CD4-positive, alpha-beta T cell treated with Interleukin-2 at 100 ng/mL for 4 hours (primary cell): ENCODE results near the gene BNIPL.

Experiments
- DNase-seq: peaks from one replicate; pipeline ENCODE4 v3.0.0-alpha.2; 2020; ENCODE audit warnings: low spot score

The BNIPL gene, protein sequence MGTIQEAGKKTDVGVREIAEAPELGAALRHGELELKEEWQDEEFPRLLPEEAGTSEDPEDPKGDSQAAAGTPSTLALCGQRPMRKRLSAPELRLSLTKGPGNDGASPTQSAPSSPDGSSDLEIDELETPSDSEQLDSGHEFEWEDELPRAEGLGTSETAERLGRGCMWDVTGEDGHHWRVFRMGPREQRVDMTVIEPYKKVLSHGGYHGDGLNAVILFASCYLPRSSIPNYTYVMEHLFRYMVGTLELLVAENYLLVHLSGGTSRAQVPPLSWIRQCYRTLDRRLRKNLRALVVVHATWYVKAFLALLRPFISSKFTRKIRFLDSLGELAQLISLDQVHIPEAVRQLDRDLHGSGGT

DNA sequence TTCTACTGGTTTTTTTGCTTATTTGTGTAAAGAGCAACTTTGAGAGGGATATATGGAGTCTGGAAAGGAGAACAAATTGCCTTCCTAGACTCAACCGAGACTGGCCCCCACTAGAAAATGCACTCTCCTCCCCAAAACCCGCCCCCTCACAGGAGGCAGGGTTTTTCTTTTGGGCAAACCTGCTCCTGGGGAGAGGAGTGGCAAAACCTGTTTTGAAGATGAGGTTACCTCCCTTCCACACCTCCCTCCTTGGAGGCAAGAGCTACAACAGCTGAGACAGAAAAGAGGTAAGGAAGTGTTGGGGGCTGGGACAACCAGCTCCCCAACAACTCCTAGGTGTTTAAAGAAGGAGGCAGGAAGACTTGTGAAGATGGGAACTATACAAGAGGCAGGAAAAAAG lies at the start of gene BNIPL:
BNIPL (plus strand) TSS at position 231 of the 400 bp plus-strand sequence; CDS start at position 371, 140 bp downstream.
- no peak for DNase-seq

DNA sequence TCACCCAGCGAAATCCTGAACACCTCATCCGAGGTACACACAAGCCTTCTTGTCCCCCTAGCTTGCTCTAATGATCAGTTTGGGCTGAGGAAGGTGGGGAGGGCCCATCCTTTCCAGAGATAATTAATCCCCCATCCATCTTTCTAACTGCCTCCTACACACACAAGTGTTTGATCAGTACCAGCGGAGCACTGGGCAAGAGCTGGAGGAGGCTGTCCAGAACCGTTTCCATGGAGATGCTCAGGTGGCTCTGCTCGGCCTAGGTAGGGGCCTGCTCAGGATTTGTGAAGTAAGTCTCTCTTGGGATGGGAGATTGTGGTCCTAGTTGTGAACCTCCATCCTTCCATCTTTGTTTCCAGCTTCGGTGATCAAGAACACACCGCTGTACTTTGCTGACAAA lies 48.5 kb upstream of the BNIPL start:
- DNase-seq: no peak

DNA sequence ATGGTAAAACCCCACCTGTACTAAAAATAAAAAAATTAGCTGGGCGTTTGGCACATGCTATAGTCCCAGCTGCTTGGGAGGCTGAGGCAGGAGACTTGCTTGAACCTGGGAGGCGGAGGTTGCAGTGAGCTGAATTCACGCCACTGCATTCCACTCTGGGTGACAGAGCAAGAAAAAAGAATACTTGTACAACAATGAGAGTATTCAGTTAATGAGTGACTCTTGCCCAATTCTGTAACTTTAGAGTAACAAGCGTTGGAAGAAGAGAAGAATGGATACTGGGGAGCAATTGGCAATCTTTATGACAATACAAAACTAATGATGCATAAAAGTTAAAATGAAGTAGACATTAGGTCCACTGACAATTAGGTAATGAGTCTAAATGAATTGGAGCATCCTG lies 43.8 kb upstream of the BNIPL start:
- DNase-seq: no peak

DNA sequence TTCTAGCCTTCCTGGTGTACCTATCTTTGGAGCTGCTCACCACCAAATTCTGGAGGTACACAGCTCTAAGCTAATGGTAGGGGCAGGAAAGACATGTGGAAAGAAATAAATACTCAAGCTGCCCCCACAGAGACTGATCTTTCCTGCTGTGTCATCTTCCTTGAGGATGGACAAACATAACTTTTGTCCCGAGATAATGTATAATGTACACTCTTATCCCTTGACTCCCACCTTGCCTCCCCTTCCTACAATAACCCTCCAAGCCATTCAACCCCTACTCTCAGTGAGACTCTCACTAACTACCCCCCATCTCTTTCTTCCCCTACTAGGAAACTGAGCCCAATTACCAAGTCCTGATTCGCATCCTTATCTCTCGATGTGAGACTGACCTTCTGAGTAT lies 42.1 kb upstream of the BNIPL start:
- no peak for DNase-seq

DNA sequence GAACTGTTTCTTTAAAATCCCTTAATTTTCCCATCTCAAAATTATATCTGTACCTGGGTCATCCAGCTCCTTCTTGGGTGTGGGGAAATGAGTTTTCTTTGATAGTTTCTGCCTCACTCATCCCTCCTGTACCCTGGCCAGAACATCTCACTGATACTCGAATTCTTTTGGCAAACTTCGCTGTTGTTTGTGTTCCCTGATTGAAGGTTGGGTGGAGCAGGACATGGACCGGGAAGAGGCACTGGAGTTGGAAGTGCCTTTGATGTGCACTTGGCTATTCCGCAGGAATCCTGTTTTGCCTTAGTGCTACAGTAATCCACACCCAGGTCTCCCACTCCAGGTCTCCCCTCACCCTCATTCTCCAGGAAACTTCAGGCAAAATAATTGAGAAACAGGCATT lies 40.9 kb upstream of the BNIPL start:
- no peak for DNase-seq

DNA sequence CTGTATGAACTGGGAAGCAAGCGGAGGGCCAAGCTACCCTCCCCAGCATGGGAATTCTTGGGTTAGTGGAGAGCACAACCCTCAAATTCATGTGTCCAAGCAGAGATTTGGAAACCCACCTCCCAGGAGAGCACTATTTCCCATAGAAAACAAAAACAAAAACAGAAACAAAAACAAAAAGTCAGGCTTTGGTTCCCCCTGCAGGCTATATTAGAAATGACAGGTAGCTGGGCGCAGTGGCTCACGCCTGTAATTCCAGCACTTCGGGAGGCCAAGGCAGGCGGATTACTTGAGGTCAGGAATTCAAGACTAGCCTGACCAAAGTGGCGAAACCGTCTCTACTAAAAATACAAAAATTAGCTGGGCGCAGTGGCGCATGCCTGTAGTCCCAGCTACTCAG lies 40.5 kb upstream of the BNIPL start:
- DNase-seq: peak; percentile 45

DNA sequence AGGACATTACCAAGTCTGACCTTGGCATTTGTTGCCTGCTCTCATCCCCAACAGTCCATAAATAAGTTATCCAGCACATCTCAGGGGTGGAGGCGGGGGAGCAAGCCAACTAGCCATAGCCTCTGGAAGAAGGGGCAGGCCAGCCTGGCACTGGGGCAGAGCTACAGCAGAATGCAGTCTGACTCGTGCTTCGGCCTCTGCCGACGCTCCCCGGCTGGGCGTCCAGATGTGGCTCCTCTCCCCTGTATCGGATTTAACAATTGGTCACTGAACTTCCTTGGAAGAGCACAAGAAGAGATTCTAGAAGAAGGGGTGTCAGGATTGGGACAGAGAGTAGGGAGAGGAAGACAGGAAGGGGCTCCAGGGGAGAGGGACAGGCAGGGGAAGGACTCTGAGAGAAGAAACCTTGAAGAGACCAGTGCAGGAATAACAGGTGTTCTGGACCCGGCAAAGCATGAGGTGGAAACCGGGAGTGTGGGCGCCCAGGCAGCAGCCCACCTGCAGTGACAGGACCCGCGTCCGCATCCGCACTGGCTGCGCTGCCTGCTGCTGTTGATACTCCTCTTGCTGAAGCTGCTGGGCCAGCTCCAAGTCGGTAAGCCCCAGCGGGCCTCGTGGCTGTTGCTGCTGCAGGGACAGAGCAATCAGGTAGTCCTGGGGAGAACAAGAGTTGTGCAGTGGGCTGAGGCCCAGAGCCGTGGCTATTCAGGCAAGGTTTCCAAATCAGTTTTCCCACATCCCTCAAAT lies 39.1 kb upstream of the BNIPL start:
- DNase-seq: no peak

DNA sequence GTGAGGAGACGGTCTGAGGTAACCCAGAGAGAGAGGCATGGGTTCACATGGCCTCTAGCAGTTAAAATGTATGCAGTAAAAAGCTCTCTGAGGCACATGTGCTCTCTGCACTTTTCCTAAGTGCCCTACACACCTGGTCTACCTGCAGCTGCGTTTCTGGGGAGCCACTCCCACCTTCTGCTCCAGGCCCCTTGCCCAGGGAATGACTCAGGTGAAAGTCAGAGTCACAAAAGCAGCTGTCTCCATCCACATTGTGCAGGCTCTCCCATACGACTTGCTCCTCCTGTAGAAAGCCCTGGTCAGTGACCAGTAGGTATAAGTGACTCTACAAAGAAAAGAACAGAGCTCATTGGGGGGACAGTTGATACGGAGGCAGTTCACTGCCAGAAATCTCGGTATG lies 38.4 kb upstream of the BNIPL start:
- no peak for DNase-seq

DNA sequence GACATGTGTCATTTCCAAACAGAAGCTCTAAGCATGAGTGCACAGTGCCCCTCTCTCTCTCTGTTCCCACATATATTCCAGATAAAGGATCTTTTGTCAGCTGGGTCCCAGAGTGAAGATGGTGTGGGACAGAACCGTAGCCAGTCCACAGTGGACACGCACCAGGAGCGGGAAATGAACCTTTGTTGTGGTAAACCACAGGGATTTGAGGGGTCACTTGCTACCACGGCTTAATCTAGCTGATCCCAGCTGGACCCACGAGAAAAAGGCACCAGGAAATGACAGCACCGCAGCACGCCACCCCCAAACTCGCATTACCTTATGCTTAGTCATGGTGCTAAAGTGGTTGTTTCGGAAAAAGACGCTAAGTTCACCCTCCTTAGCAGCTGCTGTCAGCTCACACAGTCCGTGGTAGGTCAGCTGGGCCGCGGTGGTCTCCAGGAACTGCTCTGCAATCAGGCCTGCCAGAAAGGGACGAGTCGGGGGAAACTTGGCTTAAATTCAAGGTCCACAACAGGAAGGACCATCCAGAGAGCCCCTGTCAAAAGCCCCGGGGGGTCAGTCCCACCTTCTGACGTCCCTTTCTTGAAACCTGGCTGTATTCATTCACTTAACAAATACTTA lies 37.2 kb upstream of the BNIPL start:
- DNase-seq: no peak

DNA sequence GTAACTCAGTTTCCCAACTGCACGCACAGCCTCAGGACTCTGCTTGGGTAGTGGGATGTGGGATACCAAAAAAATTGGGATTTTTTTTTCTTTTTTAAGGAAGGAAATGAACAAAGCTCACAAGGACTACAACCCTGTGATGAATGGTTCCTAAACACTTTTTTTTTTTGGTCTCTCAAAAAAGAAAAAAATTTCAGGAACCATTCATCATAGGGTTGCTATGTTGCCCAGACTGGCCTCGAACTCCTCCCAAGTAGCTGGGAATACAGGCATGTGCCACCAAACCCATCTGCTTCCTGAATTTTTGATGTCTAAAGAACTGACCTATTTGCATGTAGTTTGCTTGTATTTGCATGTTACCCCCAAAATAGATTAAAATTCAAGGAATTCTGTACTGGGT lies 36.5 kb upstream of the BNIPL start:
- DNase-seq: no peak

DNA sequence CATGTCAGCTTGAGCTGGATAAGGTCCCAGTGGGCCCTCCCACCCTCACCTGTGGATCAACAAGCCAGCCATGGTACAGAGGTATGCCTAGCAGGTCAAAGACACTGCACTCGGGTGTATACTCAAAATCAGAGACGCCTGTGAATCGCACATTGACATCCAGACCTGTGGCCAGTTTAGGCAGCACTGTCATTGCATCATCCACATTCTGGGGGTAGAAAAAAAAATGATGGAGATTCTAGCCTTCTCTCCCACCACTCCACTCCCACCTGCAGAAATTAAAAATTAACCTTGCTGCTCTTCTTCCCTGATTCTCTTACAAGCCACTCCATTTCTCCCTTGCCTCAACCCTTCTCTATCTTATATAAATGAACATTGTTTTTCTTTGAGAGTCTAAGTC lies 36.0 kb upstream of the BNIPL start:
- no peak for DNase-seq

DNA sequence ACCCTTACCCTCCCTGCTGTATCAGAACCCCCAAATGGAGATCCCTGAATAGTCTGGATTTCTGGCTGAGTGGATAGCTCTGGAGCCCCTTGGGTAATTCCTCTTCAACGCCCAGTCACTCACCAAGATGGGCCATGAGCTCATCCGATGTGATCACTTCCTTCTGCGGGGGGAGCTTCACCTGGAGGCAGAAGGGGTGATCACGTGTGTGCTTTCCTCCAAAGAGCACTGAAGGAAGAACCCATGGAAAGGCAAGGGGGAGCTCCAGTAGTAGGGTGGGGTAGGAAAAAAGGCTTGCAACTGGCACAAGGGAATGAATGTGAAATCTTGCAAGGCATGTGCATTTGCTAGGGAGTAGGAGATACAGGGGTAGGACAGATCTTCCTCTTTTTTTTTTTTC lies 34.8 kb upstream of the BNIPL start:
- no peak for DNase-seq

DNA sequence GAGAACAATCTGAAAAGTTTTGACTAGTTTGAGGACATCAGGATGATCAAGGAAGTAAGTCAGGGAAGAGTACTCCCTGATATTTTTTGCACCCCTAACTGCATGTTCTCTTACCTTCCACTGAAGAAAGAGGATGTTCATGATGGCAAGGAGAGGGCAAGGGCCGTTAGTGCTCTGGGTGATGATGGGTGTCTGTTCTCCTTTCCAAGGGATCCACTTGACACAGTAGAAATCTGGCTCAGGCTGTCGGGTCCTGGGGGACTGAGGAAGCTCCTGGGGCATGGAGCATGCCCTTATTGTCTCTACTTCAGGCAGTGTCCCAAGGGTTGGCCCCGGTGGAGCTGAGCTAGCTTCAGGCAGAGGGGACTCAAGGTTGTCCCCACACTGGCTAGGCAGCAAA lies 34.3 kb upstream of the BNIPL start:
- DNase-seq: no peak

DNA sequence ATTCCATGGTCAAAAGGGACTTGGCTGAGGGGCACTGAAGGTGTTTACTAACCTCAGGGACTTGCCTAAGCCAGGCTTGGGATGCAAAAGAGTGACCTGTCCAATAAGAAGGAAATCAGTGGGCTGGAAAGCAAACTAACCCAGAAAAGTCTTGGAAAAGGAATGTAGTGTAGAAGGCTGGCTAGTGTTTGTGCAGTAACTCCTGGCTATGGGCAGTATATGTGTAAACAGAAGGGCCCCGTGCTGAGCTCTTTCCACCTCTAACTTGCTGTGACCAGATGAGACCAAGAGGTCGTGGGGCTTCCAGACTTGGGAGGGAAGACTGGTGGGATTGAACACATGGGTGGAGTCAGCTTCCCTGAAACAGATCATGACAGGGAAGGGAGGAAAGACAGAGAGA lies 33.8 kb upstream of the BNIPL start:
- no peak for DNase-seq

DNA sequence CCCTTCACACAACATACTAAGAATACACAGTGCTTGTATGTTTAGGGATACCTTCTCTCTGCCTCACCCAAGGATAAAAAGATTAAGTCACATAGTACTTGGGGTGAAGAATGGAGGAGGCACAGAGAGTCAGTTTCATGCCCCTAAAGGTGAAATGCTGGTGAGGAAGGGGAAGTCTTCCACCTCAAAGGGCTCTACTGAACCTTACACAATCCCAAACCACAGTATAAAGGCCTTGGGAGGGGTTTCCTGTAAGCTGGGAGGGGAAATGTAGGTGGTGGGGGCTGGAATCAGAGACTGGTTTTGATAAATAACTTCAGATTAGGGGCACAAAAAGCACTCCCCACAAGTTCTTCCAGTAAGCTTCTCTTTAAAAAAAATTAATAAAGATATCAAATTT lies 33.2 kb upstream of the BNIPL start:
- DNase-seq: peak; percentile 30

DNA sequence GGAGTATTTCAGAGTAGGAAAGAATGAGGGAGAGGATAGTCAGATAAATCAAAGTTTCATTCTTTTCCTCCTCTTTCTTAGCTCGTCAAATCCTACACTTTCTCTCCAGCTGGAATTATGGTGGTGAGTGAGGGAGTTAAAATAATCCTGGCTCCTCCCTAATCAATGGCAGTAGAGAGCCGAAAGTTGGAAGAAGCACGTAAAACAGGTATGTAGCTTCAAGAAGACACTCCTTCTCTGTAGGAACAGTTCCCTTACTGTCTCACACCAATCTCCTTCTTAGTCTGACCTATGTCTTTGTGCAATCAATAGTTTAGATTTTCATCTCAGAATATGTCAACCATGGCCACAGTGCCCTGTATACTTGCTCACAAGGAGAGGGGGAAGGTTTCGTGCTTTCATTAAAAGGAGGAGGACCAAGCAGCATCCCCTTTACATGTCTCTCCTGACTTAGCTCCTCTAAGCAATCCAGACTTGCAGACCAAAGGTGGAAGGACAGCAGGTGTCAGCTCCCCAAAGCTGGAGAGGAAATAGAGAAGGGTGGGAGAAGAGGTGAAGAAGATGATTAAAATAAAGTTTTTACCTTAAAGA lies 30.6 kb upstream of the BNIPL start:
- DNase-seq: no peak

DNA sequence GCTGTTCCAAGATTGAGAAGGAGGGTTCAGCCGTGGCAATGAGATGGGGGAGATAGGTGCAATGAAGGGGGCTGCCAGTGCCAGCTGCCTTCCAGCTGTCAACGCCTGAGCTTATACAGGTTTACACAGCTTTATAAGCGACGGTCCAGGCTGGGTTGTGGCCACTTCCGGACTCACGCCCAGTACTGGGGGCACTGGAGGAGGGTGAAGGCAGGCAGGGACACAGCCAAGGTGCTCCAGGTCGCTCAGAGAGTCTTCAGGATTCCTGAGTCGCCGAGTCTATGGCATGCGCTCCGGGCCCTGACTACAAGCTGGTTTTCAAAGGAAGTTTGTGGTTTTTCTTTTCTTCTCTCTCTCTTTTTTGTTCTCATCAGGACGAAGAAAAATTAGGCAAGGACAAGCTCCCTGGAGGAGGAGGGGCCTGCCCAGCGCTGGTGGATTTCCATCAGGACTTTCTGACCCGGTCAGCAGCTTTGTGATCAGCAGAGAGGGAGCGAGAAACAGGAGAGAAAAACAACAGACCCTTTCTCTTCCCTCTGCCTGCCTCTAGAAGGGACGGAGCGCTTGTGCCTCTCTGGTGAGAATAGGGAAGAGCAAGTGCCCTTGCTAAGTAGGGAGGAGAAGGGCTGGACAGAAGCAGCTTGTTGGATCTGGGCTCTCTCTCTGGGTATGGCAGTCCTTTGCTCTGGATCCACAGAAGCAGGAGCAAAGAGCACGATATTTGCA lies 29.9 kb upstream of the BNIPL start, which contains the start of gene MINDY1:
MINDY1 (minus strand) TSS at position 576 of the 726 bp plus-strand sequence. CDS start 4,285 bp downstream, outside the sequence.
- DNase-seq: peak; percentile 24

DNA sequence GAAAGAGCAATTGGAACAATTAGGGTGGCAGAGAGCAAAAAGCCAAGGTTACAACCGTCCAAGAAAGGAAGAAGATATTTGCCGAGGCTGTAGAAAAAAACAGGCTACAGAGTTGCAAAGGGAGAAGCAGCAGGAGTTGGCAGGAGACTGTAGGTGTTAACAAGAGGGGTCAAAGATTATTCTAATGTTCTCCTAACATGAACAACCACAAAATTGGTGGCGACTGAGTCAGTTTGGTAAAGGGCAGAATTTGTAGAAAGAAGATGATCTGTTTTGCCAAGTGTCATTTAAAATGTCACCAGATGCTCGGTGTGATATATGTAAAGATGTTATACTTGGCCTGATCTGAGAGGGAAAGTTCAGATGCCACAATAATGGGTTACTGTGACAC lies 28.5 kb upstream of the BNIPL start:
- no peak for DNase-seq

DNA sequence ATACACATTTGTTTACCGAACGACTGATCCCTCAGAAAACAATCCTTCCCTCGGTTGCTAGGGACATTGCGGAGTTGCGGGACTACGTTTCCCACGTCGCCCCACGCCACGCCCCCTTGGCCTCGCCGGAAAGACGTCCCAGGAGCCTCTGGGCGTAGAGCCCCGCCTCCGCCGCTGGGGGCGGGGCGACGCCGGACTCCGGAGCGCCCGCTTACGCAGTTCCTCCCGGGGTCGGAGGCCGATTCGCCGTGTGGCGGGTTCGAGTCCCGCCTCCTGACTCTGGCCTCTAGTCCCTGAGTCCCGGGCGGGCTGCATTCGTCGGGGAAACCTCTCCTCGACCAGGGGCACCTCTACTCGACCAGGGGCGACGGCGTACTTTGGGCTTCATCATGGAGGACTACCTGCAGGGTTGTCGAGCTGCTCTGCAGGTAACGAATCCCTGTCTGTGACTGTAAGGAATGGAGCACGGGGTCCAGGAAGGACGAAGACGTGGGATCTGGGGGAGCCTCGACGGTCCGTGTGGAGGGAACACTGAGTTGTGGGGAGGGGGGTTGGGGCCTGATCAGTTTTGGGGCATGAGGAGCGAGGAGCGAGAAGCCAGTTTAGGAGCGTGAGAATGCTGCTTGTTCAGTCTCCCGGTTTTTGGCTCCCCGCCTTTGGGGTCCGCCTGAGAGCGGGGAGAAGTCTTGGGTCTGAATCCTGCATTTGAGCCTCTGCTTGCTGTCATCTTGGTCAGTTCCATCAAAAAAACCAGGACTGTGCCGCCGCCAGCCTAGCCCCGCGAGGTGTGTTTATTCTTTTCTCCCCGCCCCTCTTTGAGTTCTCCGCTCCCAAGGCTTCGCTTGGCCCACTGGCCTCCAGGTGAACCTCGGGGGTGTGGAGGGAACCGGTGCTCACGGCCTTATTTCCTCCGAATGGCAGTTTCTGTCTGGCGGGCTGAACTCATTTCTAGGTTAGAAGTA lies 27.9 kb upstream of the BNIPL start, which contains the start of gene PRUNE1:
PRUNE1 (plus strand) TSS at position 206 of the 962 bp plus-strand sequence; CDS start at position 390, 184 bp downstream.
- peak; percentile 99 for DNase-seq

DNA sequence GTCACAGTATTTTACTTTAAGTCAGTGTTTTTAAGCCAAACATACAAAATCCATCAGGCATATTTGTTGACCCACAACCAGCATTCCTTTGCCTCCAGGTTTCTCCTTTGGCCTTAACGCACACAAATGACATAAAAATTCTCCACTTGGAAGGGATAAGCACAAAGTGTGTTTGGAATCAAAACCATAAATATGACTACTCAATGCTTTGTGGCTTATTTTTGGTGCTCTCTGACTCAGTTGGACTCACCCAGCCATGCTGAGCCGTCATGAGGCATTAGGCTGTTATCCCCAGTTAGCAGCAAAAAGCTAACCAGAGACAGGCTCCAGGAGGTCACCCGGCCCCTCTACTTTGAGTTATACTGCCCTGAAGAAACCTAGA lies 27.2 kb upstream of the BNIPL start:
- no peak for DNase-seq
